HepG2 (cell line): Measurements from ENCODE around the gene GLT1D1. TPM values are rescaled to one million over a fixed set of nuclear protein-coding genes. Genes with fewer than 3 reads are reported as not detected.

Experiments
- ATAC-seq: fragments of 200-7000 bp; cut with Tn5 transposase; 3 replicates; pipeline ENCODE4 v1.9.1; 2020; ENCODE audit warnings: mild to moderate bottlenecking, moderate library complexity
- BruUV-seq: library from RNA; stranded (reverse); fragments of 400-500 nt; replicated peaks from 2 replicates; lab custom pipeline; 2021; lab: Mats Ljungman, UMichigan
- CTCF ChIA-PET: fragments of 300-600 bp; formaldehyde crosslinking; extraction: SDS; loops from one replicate; lab custom pipeline; 2021; ENCODE audit warnings: low total read pairs, inconsistent platforms, low intra/inter-chr PET ratio; lab: Yijun Ruan, JAX
- POLR2A ChIA-PET: fragments of 350-600 bp; sonication (Branson Sonifier 250); formaldehyde crosslinking; loops from one replicate; lab custom pipeline; 2020; ENCODE audit warnings: antibody characterized with exemption, inconsistent platforms; lab: Yijun Ruan, JAX
- DNase-seq: peaks from one replicate; pipeline ENCODE4 v3.0.0-alpha.2; 2015; ENCODE audit warnings: low spot score
- FAIRE-seq: peaks from 3 replicates; lab custom pipeline; 2011; peaks lifted over from hg19 to GRCh38; lab: Jason Lieb, UNC
- H2AFZ ChIP-seq: one replicate; pipeline ENCODE4 v1.6.1; 2011; ENCODE audit warnings: low read length, inconsistent platforms
- H3K27ac ChIP-seq: fragments of 300-600 bp; 3 replicates; pipeline ENCODE4 v1.8.0; 2011; ENCODE audit warnings: mixed run types, mild to moderate bottlenecking, mixed read lengths, low read length, inconsistent platforms; ENCODE audit not compliant: insufficient read depth; ENCODE audit errors: extremely low read length
- H3K27me3 ChIP-seq, 2 experiments: fragments of 200-600 bp in 1 of 2; 2 replicates in 1 of 2; 3 replicates in 1 of 2; pipeline versions ENCODE4 v1.6.0 to v1.8.0; 2011; ENCODE audit warnings: low read length in 2 of 2, mild to moderate bottlenecking in 2 of 2, moderate library complexity in 2 of 2, inconsistent platforms in 1 of 2; ENCODE audit not compliant: insufficient read depth in 2 of 2, control insufficient read depth in 1 of 2
- H3K36me3 ChIP-seq, 2 experiments: fragments of 200-600 bp in 1 of 2; replicated peaks in 1 of 2; 2 replicates in 1 of 2; 3 replicates in 1 of 2; pipeline versions ENCODE4 v1.5.1 to v1.8.0; 2011; ENCODE audit warnings: low read length in 2 of 2, inconsistent platforms in 1 of 2; ENCODE audit not compliant: insufficient read depth in 2 of 2, control insufficient read depth in 1 of 2
- H3K4me1 ChIP-seq: 2 replicates; pipeline ENCODE4 v1.5.1; 2012; ENCODE audit warnings: low read length, inconsistent platforms; ENCODE audit not compliant: insufficient read depth
- H3K4me2 ChIP-seq: 2 replicates; pipeline ENCODE4 v1.6.0; 2011; ENCODE audit warnings: low read depth, low read length, inconsistent platforms
- H3K4me3 ChIP-seq, 3 experiments: fragments of 200-600 bp in 1 of 3; sonication (generic), shearing (Covaris generic) in 1 of 3; replicated peaks in 1 of 3; 2 replicates each; pipeline ENCODE4 v1.5.1; 2011 to 2016; ENCODE audit warnings: low read length in 3 of 3, inconsistent platforms in 2 of 3, low read depth in 2 of 3, mild to moderate bottlenecking in 2 of 3, control low read depth in 1 of 3, mixed read lengths in 1 of 3; ENCODE audit not compliant: insufficient read depth in 1 of 3
- H3K79me2 ChIP-seq: one replicate; pipeline ENCODE4 v1.6.1; 2011; ENCODE audit warnings: low read length, inconsistent platforms; ENCODE audit not compliant: insufficient read depth
- H3K9ac ChIP-seq: 2 replicates; pipeline ENCODE4 v1.6.0; 2011; ENCODE audit warnings: mild to moderate bottlenecking, low read depth, low read length, inconsistent platforms; ENCODE audit not compliant: insufficient read depth
- H3K9me3 ChIP-seq: 2 replicates; pipeline ENCODE4 v1.5.1; 2012; ENCODE audit warnings: mild to moderate bottlenecking, low read length
- H4K20me1 ChIP-seq: 2 replicates; pipeline ENCODE4 v1.6.0; 2011; ENCODE audit warnings: inconsistent platforms, mild to moderate bottlenecking, low read length, moderate library complexity; ENCODE audit not compliant: insufficient read depth
- ARID2 ChIP-seq: sonication (generic); formaldehyde crosslinking; IDR thresholded peaks from 2 replicates; pipeline ENCODE4 v1.8.1; 2022; ENCODE audit warnings: mild to moderate bottlenecking, missing genetic modification reagents, borderline replicate concordance
- ATF7 ChIP-seq, 2 experiments: fragments of 450-650 bp in 1 of 2; sonication (generic) in 1 of 2; formaldehyde crosslinking in 1 of 2; IDR thresholded peaks; 2 replicates each; pipeline versions ENCODE4 v1.4.0 to v1.6.1; 2016 to 2020; ENCODE audit warnings: antibody characterized with exemption in 1 of 2, mild to moderate bottlenecking in 1 of 2, missing genetic modification reagents in 1 of 2
- FOXK2 ChIP-seq: fragments of 450-650 bp; IDR thresholded peaks from 2 replicates; pipeline ENCODE4 v1.6.1; 2016
- NONO ChIP-seq, 2 experiments: fragments of 450-650 bp in 1 of 2; sonication (generic) in 1 of 2; formaldehyde crosslinking in 1 of 2; IDR thresholded peaks in 1 of 2; conservative IDR thresholded peaks in 1 of 2; 2 replicates each; pipeline versions ENCODE4 v1.6.1 to v1.8.0; 2017 to 2022; ENCODE audit warnings: mild to moderate bottlenecking in 1 of 2, missing genetic modification reagents in 1 of 2, moderate library complexity in 1 of 2
- POGK ChIP-seq: sonication (generic); formaldehyde crosslinking; conservative IDR thresholded peaks from 2 replicates; pipeline ENCODE4 v1.8.0; 2022; ENCODE audit warnings: mild to moderate bottlenecking, moderate library complexity, missing genetic modification reagents
- RFX3 ChIP-seq: IDR thresholded peaks from 2 replicates; pipeline ENCODE4 v1.6.1; 2016; ENCODE audit warnings: missing biosample characterization, missing genetic modification reagents
- SP1 ChIP-seq, 2 experiments: fragments of 450-650 bp in 1 of 2; sonication (generic) in 1 of 2; formaldehyde crosslinking in 1 of 2; IDR thresholded peaks; 2 replicates each; pipeline versions ENCODE4 v1.4.0 to v1.6.1; 2016 to 2020; ENCODE audit warnings: missing genetic modification reagents in 1 of 2
- ZNF430 ChIP-seq: sonication (generic); formaldehyde crosslinking; IDR thresholded peaks from 2 replicates; pipeline ENCODE4 v1.9.0; 2021; ENCODE audit warnings: mild to moderate bottlenecking, missing genetic modification reagents
- ZSCAN5A ChIP-seq: sonication (generic); formaldehyde crosslinking; IDR thresholded peaks from 2 replicates; pipeline ENCODE4 v1.8.0; 2022; ENCODE audit warnings: mild to moderate bottlenecking, missing genetic modification reagents, borderline replicate concordance
- WGBS: methylation state at CpG from one replicate; pipeline ENCODE4 v1.1.6; 2017; ENCODE audit warnings: low lambda C conversion rate; 5-methylcytosine and 5-hydroxymethylcytosine counted together
- in situ Hi-C: cut with HindIII; loops from 2 replicates; pipeline ENCODE4 v1.10.0; 2017; ENCODE audit warnings: low pct_unique_long_range_greater_than_20kb; ENCODE audit not compliant: extremely low pct_ligation_motif_present
- intact Hi-C: fragments of 100-400 bp; cut with micrococcal nuclease; formaldehyde crosslinking; loops from one replicate; pipeline ENCODE4 v1.10.0; 2022; ENCODE audit not compliant: unreplicated experiment
- polyA plus RNA-seq, 8 experiments: library from polyadenylated mRNA; depleted of rRNA in 3 of 8; stranded (reverse) in 7 of 8; unstranded in 1 of 8; fragments of >200 nt; fragmentation: Illumina TruSeq in 4 of 8; extraction: Trizol in 4 of 8; gene quantifications; 2 replicates each; pipeline versions ENCODE4 v1.2.1 to v1.2.3, GENCODE V29; 2011 to 2016; ENCODE audit warnings: low read depth in 4 of 8, missing spikeins in 1 of 8, mixed read lengths in 1 of 8; ENCODE audit not compliant: insufficient read depth in 1 of 8
- total RNA-seq, 5 experiments: library from RNA; depleted of rRNA; stranded (reverse); fragments of >200 nt; fragmentation: Illumina TruSeq; extraction: Trizol; gene quantifications; 2 replicates each; pipeline ENCODE4 v1.2.3, GENCODE V29; 2016; ENCODE audit warnings: low read depth in 1 of 5

Gene GLT1D1
- total and polyA plus RNA-seq, 2 of the 13 experiments (the other 11 are each of a cell fraction or from before 2014, with no cell fraction given) = 0.09 to 0.17 TPM

GRCh38 chr12:129001826-129002225, 148.5 kb downstream of the GLT1D1 start (continued):
- TF ChIP-seq NONO (IDR thresholded peaks at IDR 0.05) (no peak), NONO (CRISPR knock-in tag; conservative IDR thresholded peaks at IDR 0.05) (no peak), ZNF430 (CRISPR knock-in tag) (no peak)

DNA sequence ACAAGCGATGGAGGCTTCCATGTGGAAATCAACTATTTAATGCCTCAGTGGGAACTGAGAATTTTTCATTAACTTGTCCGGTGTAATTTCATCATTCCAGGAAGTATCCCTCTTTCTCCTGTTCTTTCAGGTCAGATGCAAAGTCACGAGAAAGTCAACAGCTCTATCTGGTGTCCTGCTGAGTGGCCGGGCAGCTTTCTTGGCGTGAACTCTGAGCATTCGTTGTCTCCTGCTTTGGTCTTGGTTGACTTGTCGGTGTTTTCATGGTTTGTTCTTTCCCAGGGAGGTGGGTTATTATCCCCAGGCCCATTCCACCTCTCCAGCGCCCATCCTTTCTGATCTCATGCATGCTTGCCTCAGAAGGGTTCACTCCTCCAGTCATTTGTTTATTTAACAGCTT, 149.1 kb downstream of the GLT1D1 start:
- ChIA-PET CTCF (no interaction called here), POLR2A (no interaction called here)
- FAIRE-seq = no peak

More for the DNA sequence above, 149.1 kb downstream of the GLT1D1 start:
- no peak overlapping the region for H3K4me2 ChIP-seq
- H3K79me2 ChIP-seq = no peaks in the 10 kb centered on the region
- no TSS peak for BruUV-seq
- no peaks in the 10 kb centered on the region for H4K20me1 ChIP-seq
- in situ Hi-C loops = no loop called here
- H3K4me1 ChIP-seq = no peaks in the 10 kb centered on the region
- ATAC-seq = no peak
- H3K27me3 ChIP-seq = peaks cover 0 to 18% of the 10 kb centered on the region in 2 experiments; a peak in 2 of 5 replicates
- no peak overlapping the region for H3K9ac ChIP-seq
- H3K4me3 ChIP-seq = no peak overlapping the region
- TF ChIP-seq RFX3 (CRISPR knock-in tag) = no peak
- TF ChIP-seq ARID2 (CRISPR knock-in tag) = no peak
- TF ChIP-seq FOXK2 = no peak
- TF ChIP-seq SP1 (IDR thresholded peaks at IDR 0.05) = no peak
- no peak for TF ChIP-seq SP1 (CRISPR knock-in tag; IDR thresholded peaks at IDR 0.05)
- no peak for TF ChIP-seq ATF7 (IDR thresholded peaks at IDR 0.05)
- TF ChIP-seq ATF7 (CRISPR knock-in tag; IDR thresholded peaks at IDR 0.05) = no peak
- TF ChIP-seq ZSCAN5A (CRISPR knock-in tag) = no peak
- TF ChIP-seq POGK (CRISPR knock-in tag) = no peak
- TF ChIP-seq, all 625 proteins: peak for 0
- Histone ChIP-seq H3K27ac (no peak overlapping the region), H2AFZ (no peak overlapping the region), H3K9me3 (no peaks in the 10 kb centered on the region), H3K36me3 (no peaks in the 10 kb centered on the region)
- intact Hi-C loops = no loop called here
- no peak for DNase-seq
- 7% methylated on average over 8 of the region's 8 CpGs for WGBS
